GM15510 (cell line): ENCODE data around the gene PPP4R4.

Experiments used
- POLR2A ChIP-seq: IDR thresholded peaks from 3 replicates; pipeline ENCODE4 v1.6.1; 2011; ENCODE audit warnings: borderline replicate concordance; ENCODE audit not compliant: insufficient read length; ENCODE audit errors: extremely low read depth

Gene PPP4R4

DNA sequence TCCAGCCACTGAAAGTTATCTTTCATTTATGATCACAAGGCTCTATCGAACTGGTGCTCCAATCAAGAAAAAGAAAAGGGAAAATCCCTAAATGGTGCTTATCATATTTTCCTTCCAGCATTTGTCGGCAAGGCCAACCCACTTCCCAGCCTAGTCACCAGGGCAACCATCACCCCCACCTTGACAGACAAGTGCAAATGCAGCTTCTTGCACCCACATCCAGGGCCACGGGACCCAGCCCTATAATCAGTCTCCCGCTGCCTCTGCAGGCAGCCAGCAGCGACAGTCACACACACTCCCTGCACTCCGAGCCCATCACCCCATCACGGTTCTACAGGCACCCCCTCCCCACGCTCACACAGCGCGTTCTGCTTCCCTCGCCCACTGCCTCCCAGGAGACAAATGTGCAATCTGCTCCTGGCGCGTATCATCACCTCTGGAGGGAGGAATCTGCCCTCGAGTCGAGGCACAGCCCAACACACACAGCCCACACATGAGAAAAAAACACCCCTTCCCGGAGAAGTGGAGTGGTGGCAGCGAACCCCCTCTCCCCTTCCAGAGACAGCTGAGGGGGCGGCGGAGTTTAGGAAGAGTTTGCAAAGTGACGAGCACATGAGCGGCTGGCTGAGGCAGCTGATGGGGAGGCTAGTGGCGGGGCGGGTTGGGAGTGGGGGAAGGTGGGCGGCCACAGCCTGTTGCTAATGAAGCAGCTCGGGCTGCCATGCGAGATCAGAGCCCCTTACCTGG, 9.3 kb upstream of the PPP4R4 start:
- TF ChIP-seq POLR2A = no peak

DNA sequence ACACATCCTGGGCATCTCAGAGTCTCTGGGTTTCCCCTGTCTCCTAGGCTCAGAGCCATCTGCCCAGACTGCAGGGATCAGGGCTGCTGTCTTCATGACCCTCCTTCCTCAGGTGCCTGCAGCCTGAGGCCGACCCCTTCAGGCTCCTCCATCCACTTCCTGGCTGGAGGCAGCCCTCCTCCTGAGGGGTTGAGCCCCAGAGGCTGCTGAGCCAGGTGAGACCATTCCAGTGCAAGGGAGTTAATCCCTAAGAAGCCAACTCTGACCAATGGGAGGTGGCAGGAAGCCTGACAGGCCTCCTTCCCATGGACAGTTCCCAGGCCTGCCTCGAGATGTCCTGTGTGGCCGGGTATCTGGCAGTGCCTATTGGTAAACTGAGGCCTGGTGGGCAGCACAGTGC, 8.4 kb upstream of the PPP4R4 start:
- TF ChIP-seq POLR2A = no peak

DNA sequence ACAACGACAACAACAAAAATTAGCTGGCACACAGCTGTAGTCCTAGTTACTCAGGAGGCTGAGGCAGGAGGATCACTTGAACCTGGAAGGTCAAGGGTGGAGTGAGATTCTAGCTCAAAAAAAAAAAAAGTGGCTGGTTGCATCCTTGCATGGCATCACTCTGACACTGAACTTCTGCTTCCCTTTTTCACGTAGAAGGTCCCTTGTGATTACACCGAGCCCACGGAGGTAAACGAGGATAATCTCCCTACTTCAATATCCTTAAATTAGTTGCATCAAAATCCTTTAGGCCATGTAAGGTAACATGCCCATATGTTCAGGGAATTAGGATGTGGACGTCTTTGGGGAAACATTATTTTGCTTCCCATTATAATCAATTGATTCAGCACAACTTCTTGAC, 4.0 kb upstream of the PPP4R4 start:
- TF ChIP-seq POLR2A = no peak

GRCh38 chr14:94171208-94171607, 2.9 kb upstream of the PPP4R4 start:
- no peak for TF ChIP-seq POLR2A

DNA sequence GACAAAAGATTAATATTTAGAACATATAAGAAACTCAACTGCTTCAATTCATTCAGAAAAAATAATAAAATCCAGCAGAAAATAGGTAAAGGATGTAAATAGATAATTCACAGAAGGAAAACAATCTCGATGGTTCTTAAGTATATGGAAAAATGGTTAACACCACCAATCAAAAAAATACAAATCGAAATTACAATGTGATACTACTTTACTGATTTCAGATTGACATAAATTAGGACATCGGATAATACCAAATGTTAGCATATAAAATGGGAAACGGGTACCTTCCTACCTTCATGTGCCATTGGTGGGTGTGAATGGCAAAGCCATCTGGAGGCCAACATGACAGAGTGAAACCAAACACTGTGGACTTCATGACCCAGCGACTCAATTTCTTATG, 1.6 kb upstream of the PPP4R4 start:
- TF ChIP-seq POLR2A = no peak

- no peak for TF ChIP-seq POLR2A
These were observed 644 bp upstream of the PPP4R4 start for GRCh38 chr14:94173471-94173884.

DNA sequence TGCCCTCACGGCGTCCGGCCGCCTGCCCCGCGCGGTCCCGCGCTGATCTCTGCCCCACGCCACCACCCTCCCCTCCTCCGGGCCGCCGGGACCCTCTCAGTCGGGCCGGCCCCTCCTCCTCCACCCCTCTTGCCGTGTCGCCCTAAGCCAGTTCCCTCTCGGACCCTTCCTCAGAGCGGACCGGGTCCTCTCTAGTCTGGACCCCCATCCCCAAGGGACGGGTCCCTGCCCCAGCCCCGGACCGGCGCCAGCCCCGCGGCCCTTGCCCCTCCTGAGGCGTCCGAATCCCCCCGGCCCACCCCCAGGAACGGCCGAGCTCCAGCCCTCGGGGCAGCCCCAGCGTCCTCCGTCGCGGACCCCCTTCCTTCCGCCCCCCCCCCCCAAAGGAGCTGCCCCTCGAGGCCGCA, 485 bp downstream of the PPP4R4 start:
- TF ChIP-seq POLR2A = no peak

DNA sequence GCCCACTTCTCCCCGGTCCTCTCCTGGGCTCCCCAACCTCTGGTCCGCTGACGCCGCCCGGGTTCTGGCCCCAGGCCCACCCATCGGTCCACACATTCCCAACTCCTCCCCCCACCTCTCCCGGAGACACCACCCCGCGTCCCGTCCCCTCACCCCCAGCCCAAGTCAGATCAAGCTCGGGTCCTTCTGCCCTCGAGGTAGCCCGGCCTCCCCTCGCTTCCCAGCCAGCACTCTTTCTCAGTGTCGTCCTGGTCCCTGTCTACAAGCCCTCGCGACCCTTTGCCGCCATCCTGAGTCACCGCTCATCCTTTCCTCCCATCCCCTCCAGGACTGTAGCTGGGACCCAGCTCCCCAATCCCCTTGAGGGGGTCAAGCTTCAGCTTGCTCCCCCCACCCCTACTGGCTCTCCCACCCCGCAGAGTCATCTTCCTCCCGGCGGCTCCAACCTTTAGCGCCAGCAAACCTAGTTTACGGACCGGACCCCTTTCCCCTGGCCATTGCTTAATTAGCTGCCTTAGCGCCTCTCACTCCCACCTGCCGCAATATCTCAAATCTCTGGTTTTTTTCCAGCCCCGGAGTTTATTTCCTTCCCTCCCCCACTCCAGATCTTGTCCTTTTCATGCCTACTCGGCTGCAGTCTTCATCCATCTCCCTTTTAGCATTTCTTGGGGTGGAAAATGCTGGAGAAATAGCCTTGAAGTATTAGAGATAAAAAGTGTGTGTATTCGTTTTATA, 1.1 kb downstream of the PPP4R4 start:
- TF ChIP-seq POLR2A = no peak

- TF ChIP-seq POLR2A = no peak
These were observed 1.6 kb downstream of the PPP4R4 start for GRCh38 chr14:94175747-94176146.

GRCh38 chr14:94176808-94177207, 2.7 kb downstream of the PPP4R4 start:
- TF ChIP-seq POLR2A = no peak

DNA sequence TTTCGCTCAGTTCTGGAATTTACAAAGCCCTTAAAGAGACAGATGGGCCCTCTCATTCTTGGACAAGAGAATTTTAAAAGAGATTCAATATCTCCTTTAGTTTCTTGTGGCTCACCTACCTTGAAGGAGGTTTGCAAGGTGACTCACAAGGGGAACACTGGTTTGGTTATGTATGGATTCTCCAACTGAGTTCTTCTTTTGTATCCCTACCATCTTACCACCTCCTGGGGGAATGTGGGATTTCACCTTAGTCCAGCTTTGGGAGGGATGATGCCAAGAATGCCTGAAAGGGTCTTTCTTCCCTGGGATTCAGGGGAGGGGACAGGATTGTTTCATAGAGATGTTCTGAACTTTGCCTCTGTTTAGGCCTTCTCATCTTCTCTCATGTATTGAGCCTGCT, 3.7 kb downstream of the PPP4R4 start:
- TF ChIP-seq POLR2A = no peak

GRCh38 chr14:94179244-94179643, 5.1 kb downstream of the PPP4R4 start:
- no peak for TF ChIP-seq POLR2A

GRCh38 chr14:94180655-94181271, 6.6 kb downstream of the PPP4R4 start:
- TF ChIP-seq POLR2A = no peak

DNA sequence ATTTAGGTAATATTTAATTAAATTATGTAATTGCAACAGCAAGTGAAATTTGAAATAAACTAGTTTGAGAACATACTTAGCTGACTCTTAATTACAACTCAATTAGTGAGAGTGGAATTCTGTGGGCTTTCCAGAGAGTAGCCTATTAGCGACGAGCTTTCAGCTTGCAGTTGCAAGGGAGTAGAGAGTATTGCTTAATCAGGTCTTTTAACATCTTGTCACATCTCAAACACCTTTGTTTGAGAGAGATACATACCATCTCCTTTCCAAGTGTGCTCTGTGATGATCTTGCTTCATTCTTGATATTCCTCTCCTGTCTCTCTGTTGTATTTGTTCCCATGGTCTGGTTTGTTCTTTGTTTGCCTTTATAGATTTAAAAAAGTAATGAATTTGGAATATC, 7.7 kb downstream of the PPP4R4 start:
- TF ChIP-seq POLR2A = no peak

GRCh38 chr14:94192536-94192935, 18.4 kb downstream of the PPP4R4 start:
- TF ChIP-seq POLR2A = no peak

DNA sequence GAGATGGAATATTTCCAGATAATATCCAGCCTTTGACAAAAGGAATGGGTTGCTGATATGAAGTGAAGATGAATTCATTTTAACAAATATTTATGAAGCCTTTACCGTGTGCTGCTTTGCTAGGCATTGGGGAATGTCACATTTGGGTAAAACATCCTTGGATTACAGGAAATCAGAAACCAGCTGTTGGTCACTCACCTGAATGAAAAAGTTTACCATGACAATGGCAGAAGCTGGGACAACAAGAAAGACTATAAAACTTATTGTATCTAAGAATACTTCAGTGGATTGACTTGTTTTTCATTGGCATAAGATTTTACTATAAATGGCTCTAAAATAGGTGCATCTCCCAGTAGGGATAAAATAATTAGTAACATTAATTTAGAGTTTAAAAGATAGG, 19.7 kb downstream of the PPP4R4 start:
- TF ChIP-seq POLR2A = no peak
